ENCODE results near the gene OSBPL10. TPM values are rescaled to one million over a fixed set of nuclear protein-coding genes. Genes with fewer than 3 reads are reported as not detected.

OSBPL10 gene
- total and polyA plus RNA-seq, 2 donors (not counting 1 experiment from before 2014, with no cell fraction given), result 7.1 to 7.5 TPM

DNA sequence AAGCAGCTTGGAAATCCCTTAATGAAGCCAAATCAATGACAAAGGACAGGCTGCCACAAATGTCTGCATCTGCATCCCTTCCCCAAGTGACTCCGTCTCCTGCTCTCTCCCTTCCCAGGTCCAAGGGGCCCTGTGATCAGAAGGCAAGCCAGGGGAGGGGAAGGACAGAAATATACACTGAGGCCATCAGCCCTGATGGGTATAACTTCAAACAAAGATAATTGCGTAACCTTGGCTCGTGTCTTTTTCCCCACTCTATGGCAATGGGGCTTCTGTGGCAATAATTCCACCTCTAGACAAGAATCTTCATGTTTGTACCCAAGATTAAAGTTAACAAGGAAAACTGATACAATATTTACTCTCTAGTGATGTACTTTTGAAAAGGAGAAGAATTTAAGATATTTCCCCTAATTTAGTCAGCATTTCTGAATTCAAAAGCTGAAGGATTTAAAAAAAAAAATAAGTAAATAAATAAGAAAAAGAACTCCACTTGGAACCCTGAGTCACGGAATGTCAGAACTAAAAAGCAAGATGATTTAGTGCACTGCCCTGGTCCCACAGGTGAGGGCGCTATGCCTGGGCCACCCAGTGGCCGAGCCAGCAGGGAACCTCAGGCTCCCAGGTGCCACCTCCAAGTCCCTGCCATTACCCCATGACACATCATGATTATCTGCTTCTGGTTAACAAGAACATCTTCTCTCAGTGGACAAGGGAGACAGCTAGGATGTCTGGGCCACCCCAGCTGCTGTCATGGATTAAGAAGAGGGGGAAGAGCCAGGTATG lies 293.9 kb downstream of the OSBPL10 start:
- TF ChIP-seq, protein P1, sequence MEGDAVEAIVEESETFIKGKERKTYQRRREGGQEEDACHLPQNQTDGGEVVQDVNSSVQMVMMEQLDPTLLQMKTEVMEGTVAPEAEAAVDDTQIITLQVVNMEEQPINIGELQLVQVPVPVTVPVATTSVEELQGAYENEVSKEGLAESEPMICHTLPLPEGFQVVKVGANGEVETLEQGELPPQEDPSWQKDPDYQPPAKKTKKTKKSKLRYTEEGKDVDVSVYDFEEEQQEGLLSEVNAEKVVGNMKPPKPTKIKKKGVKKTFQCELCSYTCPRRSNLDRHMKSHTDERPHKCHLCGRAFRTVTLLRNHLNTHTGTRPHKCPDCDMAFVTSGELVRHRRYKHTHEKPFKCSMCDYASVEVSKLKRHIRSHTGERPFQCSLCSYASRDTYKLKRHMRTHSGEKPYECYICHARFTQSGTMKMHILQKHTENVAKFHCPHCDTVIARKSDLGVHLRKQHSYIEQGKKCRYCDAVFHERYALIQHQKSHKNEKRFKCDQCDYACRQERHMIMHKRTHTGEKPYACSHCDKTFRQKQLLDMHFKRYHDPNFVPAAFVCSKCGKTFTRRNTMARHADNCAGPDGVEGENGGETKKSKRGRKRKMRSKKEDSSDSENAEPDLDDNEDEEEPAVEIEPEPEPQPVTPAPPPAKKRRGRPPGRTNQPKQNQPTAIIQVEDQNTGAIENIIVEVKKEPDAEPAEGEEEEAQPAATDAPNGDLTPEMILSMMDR (conservative IDR thresholded peaks at IDR 0.05 in 1 of 2, IDR thresholded peaks at IDR 0.05 in 1 of 2; ENCODE audit: low read depth in 1 of 2, low read length in 2 of 2), result no peak
- TF ChIP-seq EZH2 (IDR thresholded peaks at IDR 0.05; ENCODE audit: low read length, missing control alignments), result no peak
- no peak overlapping the region for H3K27ac ChIP-seq (ENCODE audit: insufficient read depth, low read length)
- no peaks in the 10 kb centered on the region for H3K9me3 ChIP-seq (ENCODE audit: control insufficient read depth, insufficient read depth, low read depth, low read length)
- H3K36me3 ChIP-seq (ENCODE audit: control insufficient read depth, insufficient read depth, low read length), result no peaks in the 10 kb centered on the region
- DNase-seq (ENCODE audit: low read depth in 2 of 2), result no peak
- H3K79me2 ChIP-seq (ENCODE audit: control insufficient read depth, insufficient read depth, low read length), result no peaks in the 10 kb centered on the region
- no peaks in the 10 kb centered on the region for H3K4me1 ChIP-seq (ENCODE audit: control insufficient read depth, extremely low read depth, insufficient read depth, low read length)
- no peaks in the 10 kb centered on the region for H3K27me3 ChIP-seq (ENCODE audit: control insufficient read depth, insufficient read depth, low read length)
- H3K9ac ChIP-seq (ENCODE audit: insufficient read depth, low read length), result no peak overlapping the region
- H2AFZ ChIP-seq (ENCODE audit: low read length), result no peak overlapping the region
- H3K4me3 ChIP-seq (replicated peaks in 1 of 4; ENCODE audit: control extremely low read depth in 1 of 4, insufficient read depth in 1 of 4, low read depth in 3 of 4, low read length in 4 of 4), result no peak overlapping the region
- no peak overlapping the region for H3K4me2 ChIP-seq (ENCODE audit: extremely low read depth, insufficient read depth, low read length)
- no peaks in the 10 kb centered on the region for H4K20me1 ChIP-seq (ENCODE audit: control insufficient read depth, extremely low read depth, insufficient read depth, low read length)

DNA sequence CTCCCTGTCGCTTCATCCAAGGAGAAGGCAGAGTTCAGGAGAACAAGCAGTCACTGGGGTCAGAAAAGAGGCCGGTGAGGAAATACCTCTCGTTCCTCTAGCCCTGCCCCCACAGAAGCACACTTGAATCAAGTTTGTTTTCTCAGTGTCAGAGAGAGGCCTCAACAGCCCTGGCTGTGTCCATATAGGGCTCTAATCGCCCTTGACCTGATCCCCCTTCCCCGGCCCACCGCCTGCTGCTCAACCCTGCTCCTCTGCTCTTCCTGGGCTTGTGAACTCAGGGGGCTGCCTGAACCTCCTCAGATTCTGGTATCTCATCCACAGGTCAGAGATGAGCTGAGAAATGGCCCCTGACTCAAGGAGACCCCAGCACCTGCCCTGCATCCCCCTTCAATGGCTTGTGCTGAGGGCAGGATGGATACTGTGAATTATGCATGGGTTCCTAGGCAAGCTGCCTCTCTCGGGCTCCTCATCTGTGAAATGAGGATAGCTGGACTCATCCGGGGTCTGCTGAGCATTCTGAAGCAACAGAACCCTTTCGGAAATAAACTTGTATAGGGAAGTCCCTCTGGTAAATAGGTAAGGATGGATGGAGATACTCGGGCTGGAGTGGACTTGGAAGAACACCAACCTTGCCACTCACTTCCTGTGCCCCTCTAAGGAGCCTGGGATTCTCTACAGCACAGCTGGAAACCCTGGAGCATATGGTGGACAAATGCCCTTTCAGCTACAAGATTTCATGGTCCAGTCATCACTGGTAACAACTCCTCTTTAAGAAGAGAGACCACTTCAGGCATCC lies 300.8 kb downstream of the OSBPL10 start:
- no peak overlapping the region for H3K4me2 ChIP-seq (ENCODE audit: extremely low read depth, insufficient read depth, low read length)

DNA sequence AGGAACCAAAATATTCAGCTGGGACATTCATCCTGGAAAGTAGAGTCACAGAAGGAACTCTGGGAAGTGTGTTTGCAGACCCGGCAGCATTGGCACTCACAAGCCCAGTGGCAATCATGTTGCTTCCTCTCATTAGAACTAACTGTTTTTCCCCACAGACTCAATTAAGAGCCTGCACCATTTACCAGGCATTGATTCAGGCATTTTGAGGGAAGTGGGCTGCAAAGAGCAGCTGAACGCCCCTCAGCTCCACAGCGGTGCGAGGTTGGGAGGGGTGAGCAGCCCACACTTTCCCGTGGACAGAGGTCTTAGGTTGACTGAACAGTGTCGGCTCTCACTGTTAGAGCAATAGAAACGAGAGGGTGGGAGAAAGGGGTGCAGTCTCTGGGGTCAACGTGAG lies 304.5 kb downstream of the OSBPL10 start:
- Histone ChIP-seq H3K9ac (ENCODE audit: insufficient read depth, low read length) (no peak overlapping the region), H3K4me1 (ENCODE audit: control insufficient read depth, extremely low read depth, insufficient read depth, low read length) (no peaks in the 10 kb centered on the region), H3K4me2 (ENCODE audit: extremely low read depth, insufficient read depth, low read length) (no peak overlapping the region), H3K36me3 (ENCODE audit: control insufficient read depth, insufficient read depth, low read length) (no peaks in the 10 kb centered on the region), H3K27me3 (ENCODE audit: control insufficient read depth, insufficient read depth, low read length) (no peaks in the 10 kb centered on the region), H2AFZ (ENCODE audit: low read length) (no peak overlapping the region), H4K20me1 (ENCODE audit: control insufficient read depth, extremely low read depth, insufficient read depth, low read length) (no peaks in the 10 kb centered on the region), H3K79me2 (ENCODE audit: control insufficient read depth, insufficient read depth, low read length) (no peaks in the 10 kb centered on the region), H3K9me3 (ENCODE audit: control insufficient read depth, insufficient read depth, low read depth, low read length) (no peaks in the 10 kb centered on the region), H3K4me3 (replicated peaks in 1 of 4; ENCODE audit: control extremely low read depth in 1 of 4, insufficient read depth in 1 of 4, low read depth in 3 of 4, low read length in 4 of 4) (no peak overlapping the region), H3K27ac (ENCODE audit: insufficient read depth, low read length) (no peak overlapping the region)
- TF ChIP-seq, protein P1 (conservative IDR thresholded peaks at IDR 0.05 in 1 of 2, IDR thresholded peaks at IDR 0.05 in 1 of 2; ENCODE audit: low read depth in 1 of 2, low read length in 2 of 2), result no peak
- TF ChIP-seq EZH2 (IDR thresholded peaks at IDR 0.05; ENCODE audit: low read length, missing control alignments), result no peak
- no peak for DNase-seq (ENCODE audit: low read depth in 2 of 2)

More for the DNA sequence above, 300.8 kb downstream of the OSBPL10 start:
- no peak overlapping the region for H3K4me3 ChIP-seq (replicated peaks in 1 of 4; ENCODE audit: control extremely low read depth in 1 of 4, insufficient read depth in 1 of 4, low read depth in 3 of 4, low read length in 4 of 4)
- H3K4me1 ChIP-seq (ENCODE audit: control insufficient read depth, extremely low read depth, insufficient read depth, low read length), result no peaks in the 10 kb centered on the region
- H3K27me3 ChIP-seq (ENCODE audit: control insufficient read depth, insufficient read depth, low read length), result no peaks in the 10 kb centered on the region
- H2AFZ ChIP-seq (ENCODE audit: low read length), result no peak overlapping the region
- peak in 1 of 2 donors; percentile 6 for DNase-seq (ENCODE audit: low read depth in 2 of 2)
- H3K27ac ChIP-seq (ENCODE audit: insufficient read depth, low read length), result no peak overlapping the region
- H3K9ac ChIP-seq (ENCODE audit: insufficient read depth, low read length), result no peak overlapping the region
- H3K9me3 ChIP-seq (ENCODE audit: control insufficient read depth, insufficient read depth, low read depth, low read length), result no peaks in the 10 kb centered on the region
- TF ChIP-seq, protein P1 (conservative IDR thresholded peaks at IDR 0.05 in 1 of 2, IDR thresholded peaks at IDR 0.05 in 1 of 2; ENCODE audit: low read depth in 1 of 2, low read length in 2 of 2), result no peak
- TF ChIP-seq EZH2 (IDR thresholded peaks at IDR 0.05; ENCODE audit: low read length, missing control alignments), result no peak
- no peaks in the 10 kb centered on the region for H4K20me1 ChIP-seq (ENCODE audit: control insufficient read depth, extremely low read depth, insufficient read depth, low read length)
- no peaks in the 10 kb centered on the region for H3K79me2 ChIP-seq (ENCODE audit: control insufficient read depth, insufficient read depth, low read length)
- no peaks in the 10 kb centered on the region for H3K36me3 ChIP-seq (ENCODE audit: control insufficient read depth, insufficient read depth, low read length)

All from fibroblast of lung (primary cell).